ENCODE results near the gene INO80E.
"Not testable (repeated sequence)": the region's sequence is repeated elsewhere in the genome, so short reads cannot be mapped to it uniquely, and the experiment has no call there.

The INO80E gene

DNA sequence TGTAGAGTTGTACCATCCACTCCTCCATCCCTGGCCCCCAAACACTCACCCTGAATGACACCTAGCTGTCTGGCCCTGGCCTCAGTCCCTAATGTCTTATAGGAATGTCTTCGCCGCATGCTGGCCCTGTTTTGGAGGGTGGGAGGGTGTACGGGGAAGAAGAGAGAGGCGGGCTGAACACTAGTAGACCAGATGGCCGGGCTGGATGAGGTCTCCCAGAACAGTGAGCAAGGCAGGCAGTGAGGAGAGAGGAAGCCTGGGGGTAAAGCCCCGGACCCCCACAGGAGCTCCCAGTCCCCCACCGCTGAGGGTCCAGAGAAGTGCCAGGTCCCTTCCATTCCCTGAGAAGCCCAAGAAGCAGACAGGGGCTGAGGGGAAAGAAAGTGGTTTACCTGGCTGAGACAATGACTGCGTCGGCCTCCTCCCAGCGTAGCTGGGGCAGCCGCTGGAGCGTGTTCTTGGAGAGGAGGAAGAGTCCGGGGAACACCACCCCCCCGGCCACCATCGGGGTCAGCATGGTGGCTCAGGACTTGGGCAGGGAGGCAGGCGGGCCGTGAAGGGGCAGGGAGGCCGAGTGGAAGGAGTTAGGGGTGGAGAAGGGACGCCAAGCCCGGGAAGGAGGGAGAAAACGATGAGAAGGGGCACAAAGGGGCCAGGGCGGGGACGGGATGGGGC is 34.1 kb downstream of the INO80E start:
- TF ChIP-seq, protein P1, sequence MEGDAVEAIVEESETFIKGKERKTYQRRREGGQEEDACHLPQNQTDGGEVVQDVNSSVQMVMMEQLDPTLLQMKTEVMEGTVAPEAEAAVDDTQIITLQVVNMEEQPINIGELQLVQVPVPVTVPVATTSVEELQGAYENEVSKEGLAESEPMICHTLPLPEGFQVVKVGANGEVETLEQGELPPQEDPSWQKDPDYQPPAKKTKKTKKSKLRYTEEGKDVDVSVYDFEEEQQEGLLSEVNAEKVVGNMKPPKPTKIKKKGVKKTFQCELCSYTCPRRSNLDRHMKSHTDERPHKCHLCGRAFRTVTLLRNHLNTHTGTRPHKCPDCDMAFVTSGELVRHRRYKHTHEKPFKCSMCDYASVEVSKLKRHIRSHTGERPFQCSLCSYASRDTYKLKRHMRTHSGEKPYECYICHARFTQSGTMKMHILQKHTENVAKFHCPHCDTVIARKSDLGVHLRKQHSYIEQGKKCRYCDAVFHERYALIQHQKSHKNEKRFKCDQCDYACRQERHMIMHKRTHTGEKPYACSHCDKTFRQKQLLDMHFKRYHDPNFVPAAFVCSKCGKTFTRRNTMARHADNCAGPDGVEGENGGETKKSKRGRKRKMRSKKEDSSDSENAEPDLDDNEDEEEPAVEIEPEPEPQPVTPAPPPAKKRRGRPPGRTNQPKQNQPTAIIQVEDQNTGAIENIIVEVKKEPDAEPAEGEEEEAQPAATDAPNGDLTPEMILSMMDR (IDR thresholded peaks at IDR 0.05) = no peak
- no peak overlapping the region for H3K4me3 ChIP-seq
- no peak for DNase-seq (ENCODE audit: low spot score)
- H3K27ac ChIP-seq = no peak overlapping the region

DNA sequence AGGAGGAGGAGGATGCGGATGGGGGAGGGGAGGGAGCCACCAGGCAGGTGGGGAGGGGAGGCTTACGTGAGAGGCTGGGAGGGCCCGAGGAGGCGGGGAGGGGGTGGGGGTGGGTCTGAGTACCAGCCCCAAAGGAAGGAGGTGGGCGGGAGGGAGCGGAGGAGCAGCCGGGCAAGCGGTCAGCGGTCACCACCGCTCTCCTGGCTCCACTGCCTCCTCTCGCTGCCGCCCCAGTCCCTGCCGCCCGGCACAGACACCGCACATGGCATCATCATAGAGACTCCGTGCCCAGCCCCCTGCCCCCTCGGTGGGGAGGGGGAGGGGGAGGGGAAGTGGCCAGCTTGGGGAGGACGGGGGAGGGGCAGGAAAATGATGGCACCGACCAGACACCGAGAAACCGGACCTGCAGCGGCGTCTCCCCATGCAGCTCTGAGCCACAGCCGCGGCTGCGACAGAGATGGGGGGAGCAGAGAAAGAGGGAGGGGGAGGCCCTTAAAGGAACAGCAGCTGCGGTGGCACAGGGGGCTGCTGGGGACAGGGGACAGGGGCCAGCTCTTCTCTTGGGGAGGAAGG is 34.9 kb downstream of the INO80E start, which contains the start of gene TLCD3B:
TSS of gene TLCD3B (minus strand) at position 431 of the 573 bp plus-strand sequence. CDS start 744 bp downstream, outside the sequence.
- Histone ChIP-seq H3K27ac (no peak within 1 kb of the TSS), H3K4me3 (peak within 1 kb of the TSS; percentile 59)
- TF ChIP-seq, protein P1 (IDR thresholded peaks at IDR 0.05) = no peak
- no peak for DNase-seq (ENCODE audit: low spot score)

DNA sequence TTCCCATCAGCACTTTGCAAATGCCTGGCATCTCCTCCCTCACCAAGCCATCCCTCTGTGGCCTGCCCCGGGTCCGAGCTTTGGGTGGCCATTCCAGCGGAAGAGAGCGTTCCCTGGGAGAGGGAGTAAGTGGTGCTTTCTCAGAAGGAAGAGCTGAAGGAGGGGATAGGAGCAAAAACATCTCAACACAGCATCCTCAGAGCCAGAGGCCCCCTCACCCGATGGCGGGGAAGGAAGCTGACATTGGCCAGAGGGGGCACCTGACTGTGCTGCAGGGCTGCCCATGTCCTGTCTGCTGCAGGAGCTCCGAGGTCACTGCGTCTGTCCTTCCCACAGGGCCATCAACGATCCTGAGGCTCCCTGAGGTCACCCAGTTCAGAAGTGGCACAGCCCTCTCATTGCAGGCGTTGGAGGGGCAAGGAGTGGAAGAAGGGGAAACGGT is 35.5 kb downstream of the INO80E start:
- TF ChIP-seq, protein P1 (IDR thresholded peaks at IDR 0.05) = no peak
- no peak overlapping the region for H3K4me3 ChIP-seq
- H3K27ac ChIP-seq = no peak overlapping the region
- no peak for DNase-seq (ENCODE audit: low spot score)

DNA sequence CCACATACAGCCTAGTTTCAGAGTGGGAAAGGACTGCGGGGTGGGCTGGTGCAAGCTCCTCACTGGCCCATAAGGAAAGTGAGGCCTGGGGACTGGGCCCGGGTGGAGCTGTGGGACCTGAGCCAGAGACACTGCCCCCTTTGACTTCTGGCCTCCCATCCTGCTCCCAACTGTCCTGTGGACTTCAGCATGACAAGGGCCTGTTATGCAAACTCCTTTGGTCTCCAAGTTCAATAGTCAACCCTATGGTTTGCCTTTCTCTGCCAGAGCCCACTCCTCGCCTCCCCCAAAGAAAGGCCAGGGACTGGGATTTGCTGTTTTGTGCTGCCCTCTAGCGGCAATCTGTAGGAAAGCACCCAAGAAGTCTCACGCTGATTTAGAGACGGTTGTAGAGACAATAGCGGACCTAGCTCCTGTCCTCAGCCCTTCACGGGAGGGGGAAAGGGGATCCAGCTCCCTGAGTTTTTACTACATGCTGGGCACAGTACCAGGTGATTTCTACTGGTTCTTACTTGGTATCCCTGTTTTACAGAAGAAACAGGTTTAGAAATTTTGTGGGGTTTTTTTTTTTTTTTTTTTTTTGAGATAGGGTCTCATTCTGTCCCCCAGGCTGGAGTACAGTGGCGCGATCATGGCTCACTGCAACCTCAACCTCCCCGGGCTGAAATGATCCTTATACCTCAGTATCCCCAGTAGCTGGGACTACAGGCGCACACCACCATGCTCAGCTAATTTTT is 36.2 kb downstream of the INO80E start:
- TF ChIP-seq, protein P1 (IDR thresholded peaks at IDR 0.05) = peak; percentile 50
- no peak for DNase-seq (ENCODE audit: low spot score)
- H3K27ac ChIP-seq = no peak overlapping the region
- no peak overlapping the region for H3K4me3 ChIP-seq

DNA sequence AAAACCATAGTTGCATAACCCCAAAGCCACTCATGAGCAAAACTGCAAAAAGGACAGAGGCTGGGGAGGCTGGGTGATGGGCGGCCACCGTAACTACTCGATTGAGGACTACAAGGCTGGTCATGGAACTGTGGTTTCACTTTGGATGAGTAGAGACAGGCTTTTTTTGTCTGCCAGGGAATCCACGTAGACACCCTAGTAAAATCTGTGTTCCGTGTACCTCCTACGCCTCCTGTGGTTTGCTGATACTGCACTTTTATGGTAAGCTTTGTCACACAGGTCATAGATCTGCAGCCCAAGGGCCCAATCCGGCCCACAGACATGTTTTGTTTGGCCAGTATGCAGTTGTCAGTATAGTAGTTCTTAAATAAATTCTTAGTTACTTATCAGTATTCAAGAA is 37.2 kb downstream of the INO80E start:
- TF ChIP-seq, protein P1 (IDR thresholded peaks at IDR 0.05) = no peak
- no peak overlapping the region for H3K4me3 ChIP-seq
- H3K27ac ChIP-seq = no peak overlapping the region
- DNase-seq (ENCODE audit: low spot score) = no peak

DNA sequence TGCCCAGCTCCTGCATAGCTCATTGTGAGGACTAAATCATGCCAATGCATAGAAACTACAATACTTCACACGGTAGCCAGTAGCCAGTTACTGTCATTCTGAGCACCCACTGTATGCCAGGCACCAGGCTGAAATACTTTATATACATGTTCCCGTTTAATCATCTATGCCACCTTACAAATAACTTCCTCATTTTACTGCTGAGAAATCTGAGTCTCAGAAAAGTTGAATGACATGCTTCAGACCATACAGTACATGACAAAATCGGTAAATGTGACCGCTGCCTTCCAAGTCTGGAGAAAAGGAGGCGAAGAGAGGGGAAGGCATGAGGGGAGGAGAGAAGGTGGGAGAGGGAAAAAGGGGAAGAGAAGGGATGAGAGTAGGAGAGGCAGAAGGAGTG is 44.2 kb downstream of the INO80E start:
- no peak overlapping the region for H3K27ac ChIP-seq
- DNase-seq (ENCODE audit: low spot score) = no peak
- no peak overlapping the region for H3K4me3 ChIP-seq
- TF ChIP-seq, protein P1 (IDR thresholded peaks at IDR 0.05) = no peak

DNA sequence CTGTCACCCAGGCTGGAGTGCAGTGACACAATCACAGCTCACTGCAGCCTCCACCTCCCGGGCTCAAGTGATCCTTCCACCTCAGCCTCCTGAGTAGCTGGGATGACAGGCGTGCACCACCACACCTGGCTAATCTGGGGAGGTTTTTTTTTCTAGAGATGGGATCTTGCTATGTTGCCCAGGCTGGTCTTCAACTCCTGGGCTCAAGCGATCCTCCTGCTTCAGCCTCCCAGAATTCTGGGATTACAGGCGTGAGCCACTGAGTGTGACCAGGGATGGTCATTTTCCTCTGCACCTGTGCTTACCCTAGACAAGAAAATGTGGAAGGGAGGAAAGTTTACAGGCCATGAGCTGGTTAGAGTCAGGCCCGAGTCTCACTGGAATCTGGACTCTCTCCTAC is 44.6 kb downstream of the INO80E start:
- H3K4me3 ChIP-seq; DNase-seq (ENCODE audit: low spot score); H3K27ac ChIP-seq: not testable (repeated sequence)
